IPS-NIHi7 (cell line): ENCODE measurements around the gene ANKUB1.
"Not testable (repeated sequence)": the region's sequence is repeated elsewhere in the genome, so short reads cannot be mapped to it uniquely, and the experiment has no call there.

Source experiments
- DNase-seq: peaks from one replicate; pipeline ENCODE4 v3.0.0; 2012; ENCODE audit warnings: mixed read lengths; ENCODE audit errors: extremely low spot score

The ANKUB1 gene

DNA sequence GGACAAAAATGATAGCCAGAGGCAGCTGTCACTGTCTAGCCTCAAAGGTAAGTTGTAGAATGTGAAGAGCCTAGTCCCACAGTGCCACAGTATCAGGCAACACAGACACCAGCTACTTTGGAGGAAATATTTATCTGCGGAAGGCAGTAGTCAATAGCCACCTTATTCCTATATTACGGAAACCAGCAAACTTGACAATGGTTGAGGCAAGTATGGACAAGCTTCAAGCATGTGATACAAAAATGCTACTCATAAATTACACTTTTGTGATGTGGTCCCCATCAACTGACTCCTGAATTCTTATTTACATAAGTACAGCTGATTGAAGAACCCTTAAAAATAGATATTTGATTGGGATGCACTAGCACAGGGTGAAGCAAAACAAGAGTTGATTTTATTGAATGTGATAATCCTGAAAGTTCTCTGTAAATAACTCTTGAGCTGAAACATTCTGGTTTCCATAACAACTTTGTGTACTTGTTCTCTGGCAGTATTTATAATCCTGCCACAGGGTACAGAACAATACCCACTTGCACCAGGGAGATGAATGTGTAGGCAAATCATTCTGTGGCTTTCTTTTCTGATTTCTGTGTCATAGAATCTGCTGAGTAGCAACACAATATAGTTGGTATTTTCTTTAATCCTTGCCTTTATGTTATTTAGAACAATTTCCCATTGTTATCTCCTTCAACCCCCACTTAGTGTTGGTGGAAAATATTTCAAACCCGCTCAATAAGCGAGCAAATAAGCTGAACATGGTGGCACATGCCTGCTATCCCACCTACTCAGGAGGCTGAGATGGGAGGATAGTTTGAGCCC, at the start of gene ANKUB1:
Gene ANKUB1 (minus strand): TSS at position 103 of the 819 bp plus-strand sequence. CDS start 188 bp downstream, outside the sequence.
- DNase-seq, result no peak

- DNase-seq, result no peak
These were observed 47.5 kb upstream of the ANKUB1 start for GRCh38 chr3:149839896-149840295.

- not testable (repeated sequence) for DNase-seq
These were observed 47.1 kb upstream of the ANKUB1 start for GRCh38 chr3:149839469-149839868.

GRCh38 chr3:149838491-149838890, 46.1 kb upstream of the ANKUB1 start:
- DNase-seq, result not testable (repeated sequence)

- DNase-seq, result no peak
These were observed 40.9 kb upstream of the ANKUB1 start for GRCh38 chr3:149833241-149833640.

DNA sequence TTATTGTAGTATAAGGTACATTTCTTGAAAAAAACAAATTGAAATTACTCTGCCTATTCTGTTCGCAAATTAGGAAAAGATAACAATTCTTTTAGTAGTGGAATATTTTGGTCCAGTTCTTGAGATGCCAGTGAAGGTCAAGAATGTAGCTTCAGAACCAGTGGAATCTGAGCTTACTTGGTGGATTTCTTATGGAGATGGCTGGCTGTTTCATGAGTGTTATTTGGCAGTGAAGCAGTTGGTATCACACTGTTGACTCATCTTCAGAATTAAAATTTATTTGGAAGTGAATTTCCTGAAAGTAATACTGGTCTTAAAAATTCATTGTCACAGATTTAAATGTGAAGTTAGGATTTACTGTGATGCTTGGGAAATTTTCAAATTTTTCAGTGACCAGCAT, 39.7 kb upstream of the ANKUB1 start:
- no peak for DNase-seq

- no peak for DNase-seq
These were observed 39.0 kb upstream of the ANKUB1 start for GRCh38 chr3:149831321-149831720.

GRCh38 chr3:149830902-149831301, 38.5 kb upstream of the ANKUB1 start:
- no peak for DNase-seq

DNA sequence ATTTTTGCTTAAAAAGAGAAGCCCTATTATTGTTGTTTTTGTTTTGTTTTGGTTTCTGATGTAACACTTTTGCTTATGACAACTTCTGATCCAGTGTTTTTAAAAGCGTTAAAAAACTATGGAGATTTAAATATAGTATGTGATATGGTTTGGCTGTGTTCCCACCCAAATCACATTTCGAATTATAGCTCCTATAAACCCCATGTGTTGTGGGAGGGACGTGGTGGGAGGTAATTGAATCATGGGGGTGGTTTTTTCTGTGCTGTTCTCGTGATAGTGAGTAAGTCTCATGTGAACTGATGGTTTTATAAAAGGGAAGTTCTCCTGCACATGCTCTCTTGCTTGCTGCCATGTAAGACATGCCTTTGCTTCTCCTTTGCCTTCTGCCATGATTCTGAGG, 37.3 kb upstream of the ANKUB1 start:
- DNase-seq, result not testable (repeated sequence)

GRCh38 chr3:149828390-149828789, 36.0 kb upstream of the ANKUB1 start:
- no peak for DNase-seq

DNA sequence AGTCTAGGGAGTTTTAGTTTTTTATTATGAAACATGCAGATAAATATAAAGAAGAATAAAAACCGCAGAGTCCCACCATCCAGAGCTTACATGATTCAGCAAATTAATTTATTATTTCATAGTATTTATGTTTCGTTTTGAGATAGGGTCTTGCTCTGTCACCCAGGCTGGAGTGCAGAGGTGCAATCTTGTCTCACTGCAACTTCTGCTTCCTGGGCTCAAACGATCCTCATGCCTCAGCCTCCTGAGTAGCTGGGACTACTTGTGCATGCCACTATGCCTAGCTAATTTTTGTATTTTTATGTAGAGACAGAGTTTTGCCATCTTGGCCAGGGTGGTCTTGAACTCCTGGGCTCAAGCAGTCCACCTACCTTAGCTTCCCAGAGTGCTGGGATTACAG, 34.3 kb upstream of the ANKUB1 start:
- DNase-seq, result no peak

DNA sequence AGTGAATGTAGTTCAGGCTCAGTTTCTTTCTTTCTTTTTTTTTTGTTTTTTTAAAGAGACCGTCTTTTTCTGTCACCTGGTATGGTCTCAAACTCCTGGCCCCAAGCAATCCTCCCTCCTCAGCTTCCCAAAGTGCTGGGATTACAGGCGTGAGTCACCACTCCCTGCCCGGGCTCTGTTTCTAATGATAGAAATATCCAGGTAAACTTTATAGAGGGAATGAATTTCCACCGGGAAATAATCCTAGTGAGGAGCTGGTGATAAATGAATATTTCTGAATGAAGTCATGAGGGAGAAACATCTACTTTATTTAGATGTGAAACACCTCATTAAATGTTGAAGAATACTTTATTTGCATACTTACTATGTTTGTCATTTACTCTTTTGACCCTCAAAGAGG, 27.8 kb upstream of the ANKUB1 start:
- no peak for DNase-seq

- no peak for DNase-seq
These were observed 27.1 kb upstream of the ANKUB1 start for GRCh38 chr3:149819432-149819831.

- no peak for DNase-seq
These were observed 24.6 kb upstream of the ANKUB1 start for GRCh38 chr3:149816986-149817385.

GRCh38 chr3:149816311-149816710, 24.0 kb upstream of the ANKUB1 start:
- DNase-seq, result no peak

DNA sequence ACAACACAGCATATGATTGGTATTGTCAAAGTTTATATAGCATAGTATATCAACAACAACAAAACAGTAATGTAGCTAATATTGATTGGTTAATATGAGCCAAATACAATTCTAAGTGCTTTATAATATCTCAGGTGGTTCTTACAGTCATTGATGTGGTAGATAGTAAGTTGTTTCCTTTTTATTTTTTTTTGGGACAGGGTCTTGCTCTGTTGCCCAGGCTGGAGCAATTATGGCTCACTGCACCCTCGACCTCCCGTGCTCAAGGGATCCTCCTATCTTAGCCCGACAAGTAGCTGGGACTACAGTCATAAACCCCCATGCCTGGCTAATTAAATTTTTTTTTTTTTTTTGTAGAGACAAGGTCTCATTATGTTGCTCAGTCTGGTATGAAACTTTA, 23.4 kb upstream of the ANKUB1 start:
- no peak for DNase-seq

DNA sequence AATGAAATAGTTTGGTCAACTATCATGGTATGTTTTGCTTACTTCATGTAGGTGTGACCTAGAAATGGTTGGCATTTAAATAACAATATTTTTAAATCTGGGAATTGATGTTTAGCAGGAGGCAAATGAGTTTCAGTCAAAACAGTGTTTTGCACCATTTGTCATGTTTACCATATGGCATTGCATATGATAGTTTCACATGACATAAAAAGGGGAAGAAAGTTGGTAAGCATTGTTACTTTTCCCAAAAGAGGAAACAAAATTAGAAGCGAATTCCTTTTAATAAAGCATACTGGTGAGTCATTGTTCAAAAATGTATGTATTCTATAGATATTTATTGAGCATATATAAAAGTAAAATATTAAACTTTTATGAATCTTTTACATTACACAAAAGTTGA, 23.0 kb upstream of the ANKUB1 start:
- no peak for DNase-seq

DNA sequence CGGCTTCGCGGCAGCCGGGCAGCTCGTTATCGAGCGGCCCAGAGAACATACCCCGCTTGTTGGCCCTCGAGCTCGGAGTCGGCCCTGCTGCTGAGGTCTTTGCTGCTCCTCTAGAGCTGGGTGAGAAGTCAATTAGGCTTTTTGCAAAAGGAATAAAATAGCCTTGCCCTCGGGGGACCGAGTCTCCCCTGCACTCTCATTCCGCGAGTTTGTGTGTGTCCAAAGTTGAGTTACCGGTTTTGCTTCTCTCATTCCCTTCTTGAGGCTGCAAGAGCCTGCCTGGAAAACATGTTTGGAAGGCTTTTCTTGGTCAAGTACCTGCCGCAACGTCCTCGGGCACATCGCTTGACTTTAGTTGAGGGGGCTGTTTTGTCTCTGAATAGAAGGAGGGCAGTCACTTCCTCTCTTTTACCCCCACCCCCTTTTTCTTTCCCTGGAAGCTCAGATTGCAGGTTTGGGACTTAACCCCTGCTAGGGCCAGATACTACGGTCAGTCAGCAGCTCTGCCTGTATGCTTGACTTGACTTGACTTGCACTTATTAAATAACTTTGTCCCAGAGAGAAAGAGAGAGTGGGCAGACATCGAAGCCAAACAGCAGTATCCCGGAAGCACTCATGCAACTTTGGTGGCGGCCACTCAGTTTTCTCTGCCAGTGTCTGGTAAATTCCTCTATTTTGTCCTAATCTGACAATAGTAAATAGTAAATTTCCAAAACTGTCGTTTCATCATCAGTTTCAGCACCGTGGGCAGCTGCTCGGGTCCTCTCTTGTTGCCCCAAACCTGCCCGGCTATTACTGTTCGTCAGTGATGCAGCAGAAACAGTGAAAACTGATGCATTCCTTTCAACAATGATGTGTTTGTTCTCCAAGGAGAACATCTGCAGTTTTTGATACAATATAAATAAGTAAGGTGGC, 21.3 kb upstream of the ANKUB1 start:
- DNase-seq, result peak; percentile 47

DNA sequence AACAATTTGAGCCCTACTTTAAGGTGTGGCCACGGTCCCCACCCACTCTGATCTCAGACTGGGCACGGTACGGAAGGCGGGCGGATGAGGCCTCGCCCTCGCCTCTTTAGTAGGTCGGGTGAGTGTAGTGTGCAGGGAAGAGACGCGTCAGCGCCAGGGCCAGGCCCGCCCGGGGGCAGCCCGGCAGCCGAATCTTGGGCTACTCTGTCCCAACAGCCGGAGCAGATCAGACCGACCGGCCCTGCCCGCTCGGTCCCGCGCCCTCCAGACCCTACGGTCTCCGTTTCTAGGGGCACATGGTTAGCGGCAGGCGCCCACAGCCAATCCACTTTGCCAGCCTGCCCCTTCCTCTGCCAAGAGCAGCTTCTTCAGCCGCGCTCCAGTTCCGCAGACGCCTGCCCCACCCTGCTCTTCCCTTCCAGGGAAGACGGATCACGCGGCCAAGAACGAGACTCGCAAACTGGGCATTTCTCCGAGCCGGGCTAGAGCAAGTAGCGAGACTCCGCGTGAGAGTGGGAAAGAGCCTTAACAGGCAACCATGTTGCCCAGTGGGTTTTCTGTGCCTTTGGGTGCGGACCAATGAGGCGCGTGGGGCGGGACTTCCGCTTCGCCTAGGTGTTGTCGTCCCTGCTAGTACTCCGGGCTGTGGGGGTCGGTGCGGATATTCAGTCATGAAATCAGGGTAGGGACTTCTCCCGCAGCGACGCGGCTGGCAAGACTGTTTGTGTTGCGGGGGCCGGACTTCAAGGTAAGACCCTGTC, 20.4 kb upstream of the ANKUB1 start, which contains the start of gene RNF13:
Gene RNF13 (plus strand): TSS at position 610 of the 761 bp plus-strand sequence. CDS start 32,812 bp downstream, outside the sequence.
- DNase-seq, result peak; percentile 87

- no peak for DNase-seq
These were observed 19.8 kb upstream of the ANKUB1 start for GRCh38 chr3:149812165-149812605.

DNA sequence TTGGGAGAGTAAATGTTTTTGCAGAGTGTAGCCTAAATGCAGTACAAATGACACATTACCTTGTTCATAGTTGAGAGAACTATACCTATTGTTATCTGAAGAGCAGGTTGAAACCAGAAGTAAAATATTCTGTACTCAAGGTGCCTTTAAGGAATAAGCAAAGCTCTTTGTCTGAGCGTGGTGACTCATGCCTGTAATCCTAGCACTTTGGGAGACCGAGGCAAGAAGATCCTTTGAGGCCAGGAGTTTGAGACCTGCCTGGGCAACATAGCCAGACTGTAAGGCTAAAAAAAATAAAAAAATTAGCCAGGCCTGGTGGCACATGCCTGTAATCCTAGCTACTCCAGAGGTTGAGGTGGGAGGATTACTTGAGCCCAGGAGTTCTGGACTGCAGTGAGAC, 18.5 kb upstream of the ANKUB1 start:
- no peak for DNase-seq

GRCh38 chr3:149809699-149810098, 17.3 kb upstream of the ANKUB1 start:
- DNase-seq, result no peak
